HepG2 (cell line): ENCODE measurements around the gene USB1. TPM values are rescaled to one million over a fixed set of nuclear protein-coding genes. Genes with fewer than 3 reads are reported as not detected.

Experiments
- ZNF484 ChIP-seq: sonication (generic); formaldehyde crosslinking; IDR thresholded peaks from 2 replicates; pipeline ENCODE4 v1.5.1; 2020; ENCODE audit warnings: mild to moderate bottlenecking, low read depth, missing genetic modification reagents, borderline replicate concordance
- ZNF501 ChIP-seq: sonication (generic); formaldehyde crosslinking; IDR thresholded peaks from 2 replicates; pipeline ENCODE4 v1.5.1; 2020; ENCODE audit warnings: mild to moderate bottlenecking, moderate library complexity, missing genetic modification reagents
- ZNF546 ChIP-seq: sonication (generic); formaldehyde crosslinking; conservative IDR thresholded peaks from 2 replicates; pipeline ENCODE4 v1.8.1; 2023; ENCODE audit warnings: mild to moderate bottlenecking, missing genetic modification reagents
- ZSCAN31 ChIP-seq: sonication (generic); formaldehyde crosslinking; IDR thresholded peaks from 2 replicates; pipeline ENCODE4 v1.5.0; 2020; ENCODE audit warnings: low read depth, mild to moderate bottlenecking, missing genetic modification reagents
- polyA plus RNA-seq, 8 experiments: library from polyadenylated mRNA; depleted of rRNA in 3 of 8; stranded (reverse) in 7 of 8; unstranded in 1 of 8; fragments of >200 nt; fragmentation: Illumina TruSeq in 4 of 8; extraction: Trizol in 4 of 8; gene quantifications; 2 replicates each; pipeline versions ENCODE4 v1.2.1 to v1.2.3, GENCODE V29; 2011 to 2016; ENCODE audit warnings: low read depth in 4 of 8, missing spikeins in 1 of 8, mixed read lengths in 1 of 8; ENCODE audit not compliant: insufficient read depth in 1 of 8
- total RNA-seq, 5 experiments: library from RNA; depleted of rRNA; stranded (reverse); fragments of >200 nt; fragmentation: Illumina TruSeq; extraction: Trizol; gene quantifications; 2 replicates each; pipeline ENCODE4 v1.2.3, GENCODE V29; 2016; ENCODE audit warnings: low read depth in 1 of 5
- TF ChIP-seq, protein P1 (sequence below): IDR thresholded peaks from 2 replicates; pipeline ENCODE4 v1.6.1; 2016
- TF ChIP-seq, protein P2 (sequence below): sonication (generic); formaldehyde crosslinking; IDR thresholded peaks from 2 replicates; pipeline ENCODE4 v1.4.0; 2020; ENCODE audit warnings: missing genetic modification reagents, mild to moderate bottlenecking, borderline replicate concordance

Gene USB1
- total and polyA plus RNA-seq, 2 of the 13 experiments (the other 11 are each of a cell fraction or from before 2014, with no cell fraction given) = 16.7 to 65.4 TPM

DNA sequence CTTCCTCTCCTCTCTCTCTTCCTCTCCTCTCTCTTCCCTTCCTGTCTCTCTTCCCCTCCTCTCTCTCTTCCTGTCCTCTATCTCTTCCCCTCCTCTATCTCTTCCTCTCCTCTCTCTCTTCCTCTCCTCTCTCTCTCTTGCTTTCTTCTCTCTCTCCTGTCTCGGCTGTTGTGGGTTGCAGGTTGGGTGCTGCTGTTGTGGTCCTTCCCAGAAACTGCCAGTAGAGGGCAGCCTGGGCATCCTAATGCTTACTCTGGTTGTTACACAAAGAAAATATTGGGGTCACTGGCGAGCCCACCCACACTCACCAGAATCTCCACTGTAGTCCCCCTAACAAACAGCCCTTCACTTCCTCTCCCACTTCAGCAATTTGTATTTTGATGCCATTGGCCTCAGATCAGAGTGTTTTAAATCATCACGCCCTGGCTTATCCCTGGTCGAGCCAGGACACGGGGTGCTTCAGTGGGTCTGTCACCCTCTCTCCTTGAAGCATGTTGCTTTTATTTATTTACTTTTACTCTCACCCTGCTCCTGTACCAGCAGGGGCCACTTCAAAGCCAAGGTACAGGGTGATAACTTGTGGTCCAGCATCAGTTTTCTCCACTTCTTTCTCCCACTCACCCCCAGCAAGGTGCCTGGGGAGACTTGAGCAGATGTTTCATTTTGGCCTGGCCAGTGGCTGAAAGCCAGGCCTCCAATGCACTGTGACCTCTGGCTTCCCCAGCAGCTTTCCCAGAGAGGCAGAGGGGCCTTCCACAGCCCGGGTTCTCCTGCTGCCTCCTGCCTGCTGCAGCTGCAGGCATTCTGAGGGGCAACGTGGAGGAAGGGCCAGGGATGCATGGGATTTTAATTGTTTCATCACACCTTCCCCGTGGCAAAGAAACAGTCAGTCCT, 19.7 kb downstream of the USB1 start (continued):
- TF ChIP-seq ZSCAN31 (no peak), ZNF546 (CRISPR knock-in tag) (no peak), ZNF484 (CRISPR knock-in tag) (no peak), ZNF501 (CRISPR knock-in tag) (no peak; the same call in 1 of the 2 replicates)
- TF ChIP-seq, protein P1, sequence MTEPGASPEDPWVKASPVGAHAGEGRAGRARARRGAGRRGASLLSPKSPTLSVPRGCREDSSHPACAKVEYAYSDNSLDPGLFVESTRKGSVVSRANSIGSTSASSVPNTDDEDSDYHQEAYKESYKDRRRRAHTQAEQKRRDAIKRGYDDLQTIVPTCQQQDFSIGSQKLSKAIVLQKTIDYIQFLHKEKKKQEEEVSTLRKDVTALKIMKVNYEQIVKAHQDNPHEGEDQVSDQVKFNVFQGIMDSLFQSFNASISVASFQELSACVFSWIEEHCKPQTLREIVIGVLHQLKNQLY (CRISPR knock-in tag) = no peak
- TF ChIP-seq, protein P2, sequence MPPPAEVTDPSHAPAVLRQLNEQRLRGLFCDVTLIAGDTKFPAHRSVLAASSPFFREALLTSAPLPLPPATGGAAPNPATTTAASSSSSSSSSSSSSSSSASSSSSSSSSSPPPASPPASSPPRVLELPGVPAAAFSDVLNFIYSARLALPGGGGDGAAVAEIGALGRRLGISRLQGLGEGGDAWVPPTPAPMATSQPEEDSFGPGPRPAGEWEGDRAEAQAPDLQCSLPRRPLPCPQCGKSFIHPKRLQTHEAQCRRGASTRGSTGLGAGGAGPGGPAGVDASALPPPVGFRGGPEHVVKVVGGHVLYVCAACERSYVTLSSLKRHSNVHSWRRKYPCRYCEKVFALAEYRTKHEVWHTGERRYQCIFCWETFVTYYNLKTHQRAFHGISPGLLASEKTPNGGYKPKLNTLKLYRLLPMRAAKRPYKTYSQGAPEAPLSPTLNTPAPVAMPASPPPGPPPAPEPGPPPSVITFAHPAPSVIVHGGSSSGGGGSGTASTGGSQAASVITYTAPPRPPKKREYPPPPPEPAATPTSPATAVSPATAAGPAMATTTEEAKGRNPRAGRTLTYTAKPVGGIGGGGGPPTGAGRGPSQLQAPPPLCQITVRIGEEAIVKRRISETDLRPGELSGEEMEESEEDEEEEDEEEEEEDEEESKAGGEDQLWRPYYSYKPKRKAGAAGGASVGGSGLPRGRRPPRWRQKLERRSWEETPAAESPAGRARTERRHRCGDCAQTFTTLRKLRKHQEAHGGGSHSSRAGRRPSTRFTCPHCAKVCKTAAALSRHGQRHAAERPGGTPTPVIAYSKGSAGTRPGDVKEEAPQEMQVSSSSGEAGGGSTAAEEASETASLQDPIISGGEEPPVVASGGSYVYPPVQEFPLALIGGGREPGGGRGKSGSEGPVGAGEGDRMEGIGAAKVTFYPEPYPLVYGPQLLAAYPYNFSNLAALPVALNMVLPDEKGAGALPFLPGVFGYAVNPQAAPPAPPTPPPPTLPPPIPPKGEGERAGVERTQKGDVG (CRISPR knock-in tag) = no peak
